IMR-90 (cell line): ENCODE data around the gene SH3RF1. TPM values are rescaled to one million over a fixed set of nuclear protein-coding genes. Genes with fewer than 3 reads are reported as not detected.
A peak's percentile ranks its signal among the peaks of the same experiment; 100 is the strongest.

Experiments
- ATAC-seq: fragments of 200-7000 bp; cut with Tn5 transposase; 2 replicates; pipeline ENCODE4 v1.9.1; 2020; ENCODE audit warnings: low read depth, mild to moderate bottlenecking, moderate library complexity
- BruUV-seq: library from RNA; stranded (reverse); fragments of 400-500 nt; replicated peaks from 2 replicates; lab custom pipeline; 2021; lab: Mats Ljungman, UMichigan
- CTCF ChIA-PET: fragments of 300-600 bp; formaldehyde crosslinking; extraction: SDS; loops from one replicate; lab custom pipeline; 2021; ENCODE audit warnings: antibody characterized with exemption; lab: Yijun Ruan, JAX
- POLR2A ChIA-PET: fragments of 300-600 bp; sonication (Branson Sonifier 250); formaldehyde crosslinking; loops from one replicate; lab custom pipeline; 2022; ENCODE audit warnings: antibody characterized with exemption; ENCODE audit not compliant: unreplicated experiment; lab: Charles Lee
- DNase-seq: peaks from one replicate; pipeline ENCODE4 v3.0.0; 2013
- H2AFZ ChIP-seq: replicated peaks from 2 replicates; pipeline ENCODE3; 2013; ENCODE audit warnings: low read length, mild to moderate bottlenecking; ENCODE audit not compliant: poor library complexity
- H2AK5ac ChIP-seq: 2 replicates; pipeline ENCODE4 v1.6.1; 2013; ENCODE audit warnings: low read depth, low read length, inconsistent platforms
- H2AK9ac ChIP-seq: replicated peaks from 2 replicates; pipeline ENCODE3; 2013; ENCODE audit warnings: mild to moderate bottlenecking, low read depth, low read length, moderate library complexity; ENCODE audit not compliant: poor library complexity
- H2BK120ac ChIP-seq: 2 replicates; pipeline ENCODE4 v1.6.1; 2013; ENCODE audit warnings: low read depth, low read length, inconsistent platforms
- H2BK15ac ChIP-seq: 3 replicates; pipeline ENCODE4 v1.6.1; 2013; ENCODE audit warnings: low read depth, low read length, inconsistent platforms
- H2BK20ac ChIP-seq: 2 replicates; pipeline ENCODE4 v1.6.1; 2013; ENCODE audit warnings: low read depth, mild to moderate bottlenecking, inconsistent platforms, low read length, moderate library complexity
- H2BK5ac ChIP-seq: 2 replicates; pipeline ENCODE4 v1.6.1; 2013; ENCODE audit warnings: mild to moderate bottlenecking, low read depth, low read length, inconsistent platforms; ENCODE audit not compliant: poor library complexity, severe bottlenecking
- H3K14ac ChIP-seq: replicated peaks from 2 replicates; pipeline ENCODE4 v1.6.1; 2013; ENCODE audit warnings: low read depth, low read length, inconsistent platforms
- H3K18ac ChIP-seq: 2 replicates; pipeline ENCODE4 v1.6.1; 2013; ENCODE audit warnings: low read depth, low read length, control low read depth
- H3K23ac ChIP-seq: 2 replicates; pipeline ENCODE4 v1.6.1; 2013; ENCODE audit warnings: low read depth, low read length, inconsistent platforms
- H3K27ac ChIP-seq: 2 replicates; pipeline ENCODE4 v1.5.1; 2013; ENCODE audit warnings: mild to moderate bottlenecking, control low read depth, low read length; ENCODE audit not compliant: insufficient read depth
- H3K27me3 ChIP-seq: 2 replicates; pipeline ENCODE4 v1.6.1; 2013; ENCODE audit warnings: low read length; ENCODE audit not compliant: control insufficient read depth, insufficient read depth
- H3K36me3 ChIP-seq: 2 replicates; pipeline ENCODE4 v1.6.1; 2013; ENCODE audit warnings: low read length, mixed read lengths; ENCODE audit not compliant: control insufficient read depth, insufficient read depth
- H3K4ac ChIP-seq: 2 replicates; pipeline ENCODE4 v1.6.1; 2013; ENCODE audit warnings: low read depth, low read length, inconsistent platforms
- H3K4me1 ChIP-seq: 2 replicates; pipeline ENCODE4 v1.6.1; 2013; ENCODE audit warnings: low read length, mixed read lengths; ENCODE audit not compliant: control insufficient read depth, insufficient read depth
- H3K4me2 ChIP-seq: 2 replicates; pipeline ENCODE4 v1.6.1; 2013; ENCODE audit warnings: low read depth, mild to moderate bottlenecking, control low read depth, low read length, moderate library complexity
- H3K4me3 ChIP-seq: 2 replicates; pipeline ENCODE4 v1.5.1; 2013; ENCODE audit warnings: low read depth, mild to moderate bottlenecking, control low read depth, low read length, moderate library complexity; ENCODE audit not compliant: insufficient read depth
- H3K56ac ChIP-seq: 2 replicates; pipeline ENCODE4 v1.6.1; 2013; ENCODE audit warnings: low read length, inconsistent platforms; ENCODE audit not compliant: insufficient read depth; ENCODE audit errors: extremely low read depth
- H3K79me1 ChIP-seq, 2 experiments: 2 replicates each; pipeline ENCODE4 v1.6.1; 2013; ENCODE audit warnings: low read length in 2 of 2, inconsistent platforms in 1 of 2, low read depth in 1 of 2
- H3K9ac ChIP-seq: 2 replicates; pipeline ENCODE4 v1.6.1; 2013; ENCODE audit warnings: low read depth, low read length, control low read depth
- H3K9me1 ChIP-seq: 2 replicates; pipeline ENCODE4 v1.6.1; 2013; ENCODE audit warnings: low read length, inconsistent platforms; ENCODE audit not compliant: insufficient read depth
- H3K9me3 ChIP-seq: 2 replicates; pipeline ENCODE4 v1.6.1; 2013; ENCODE audit warnings: low read length; ENCODE audit not compliant: control insufficient read depth, insufficient read depth
- H4K20me1 ChIP-seq: 2 replicates; pipeline ENCODE4 v1.6.1; 2013; ENCODE audit warnings: low read length, inconsistent platforms; ENCODE audit not compliant: insufficient read depth
- H4K5ac ChIP-seq: 2 replicates; pipeline ENCODE4 v1.6.1; 2013; ENCODE audit warnings: mild to moderate bottlenecking, low read depth, low read length, control low read depth
- H4K8ac ChIP-seq, 2 experiments: 2 replicates each; pipeline ENCODE4 v1.6.1; 2013; ENCODE audit warnings: low read depth in 2 of 2, low read length in 2 of 2, control low read depth in 1 of 2, inconsistent platforms in 1 of 2
- H4K91ac ChIP-seq: 2 replicates; pipeline ENCODE4 v1.6.1; 2013; ENCODE audit warnings: low read depth, low read length, inconsistent platforms; ENCODE audit not compliant: insufficient read depth
- FOS ChIP-seq: fragments of 150-350 bp; IDR thresholded peaks from 2 replicates; pipeline ENCODE4 v1.6.1; 2016; ENCODE audit warnings: low read depth, low read length
- MAZ ChIP-seq: IDR thresholded peaks from 2 replicates; pipeline ENCODE4 v1.6.1; 2012; ENCODE audit warnings: low read depth, mild to moderate bottlenecking, low read length, improper control_type of control experiment, moderate library complexity, borderline replicate concordance
- WGBS, 2 experiments: methylation state at CpG; one replicate each; pipeline versions ENCODE4 v1.1.5 to v1.1.7; 2013; ENCODE audit warnings: missing lambda C conversion rate in 2 of 2; ENCODE audit not compliant: insufficient read length in 1 of 2; ENCODE audit errors: extremely low coverage in 2 of 2; 5-methylcytosine and 5-hydroxymethylcytosine counted together
- dilution Hi-C: fragments of 300-500 bp; cut with HindIII; formaldehyde crosslinking; loops from one replicate; pipeline ENCODE4 v1.14.3; 2018; ENCODE audit warnings: low sequenced_read_pairs; ENCODE audit not compliant: unreplicated experiment
- in situ Hi-C: fragments of 300-500 bp; cut with MboI; formaldehyde crosslinking; loops from 3 replicates; pipeline ENCODE4 v1.14.3; 2019; ENCODE audit warnings: low sequenced_read_pairs, inconsistent platforms, mixed read lengths
- intact Hi-C: fragments of 100-400 bp; cut with micrococcal nuclease; formaldehyde crosslinking; loops from 2 replicates; pipeline ENCODE4 v1.10.0; 2022
- polyA plus RNA-seq, 3 experiments: library from polyadenylated mRNA; depleted of rRNA; stranded (reverse); fragments of >200 nt; gene quantifications; 2 replicates each; pipeline ENCODE4 v1.2.3, GENCODE V29; 2012; ENCODE audit warnings: low replicate concordance in 1 of 3
- total RNA-seq: library from RNA; depleted of rRNA; stranded (reverse); fragments of >200 nt; gene quantifications from 2 replicates; pipeline ENCODE4 v1.2.3, GENCODE V29; 2012

SH3RF1 gene
- total and polyA plus RNA-seq, 2 of the 4 experiments (the other 2 are of a cell fraction) = 22.0 to 29.8 TPM

GRCh38 chr4:169249214-169249973 is 21.4 kb downstream of the SH3RF1 start:
- Histone ChIP-seq H3K27ac (no peak overlapping the region), H3K4me3 (no peak overlapping the region), H2AFZ (no peak overlapping the region), H3K9me3 (no peaks in the 10 kb centered on the region), H4K91ac (no peak overlapping the region), H3K4me1 (peaks cover 17% of the 10 kb centered on the region), H3K56ac (no peak overlapping the region), H2BK120ac (no peak overlapping the region), H4K5ac (no peak overlapping the region; the same call in 1 of the 2 replicates), H3K23ac (no peak overlapping the region; the same call in 1 of the 2 replicates), H2BK20ac (no peak overlapping the region), H3K9me1 (peaks cover 11% of the 10 kb centered on the region), H2BK15ac (no peak overlapping the region), H3K4ac (no peak overlapping the region), H3K4me2 (peak overlapping the region; percentile 36; the same call in 1 of the 2 replicates), H3K36me3 (no peaks in the 10 kb centered on the region), H2AK5ac (0 out of 2 replicates have a peak overlapping the region, but pooled peaks have one; percentile 37), H2BK5ac (no peak overlapping the region), H2AK9ac (no peak overlapping the region), H3K27me3 (no peaks in the 10 kb centered on the region), H3K9ac (no peak overlapping the region), H3K18ac (peak overlapping the region; percentile 9; the same call in 1 of the 2 replicates), H3K79me1 (peaks cover 11 to 66% of the 10 kb centered on the region in 2 experiments), H4K8ac (no peak overlapping the region), H4K20me1 (peaks cover 88% of the 10 kb centered on the region), H3K14ac (no peak overlapping the region)
- dilution Hi-C loops (no loop called here), intact Hi-C loops (no loop called here), in situ Hi-C loops (no loop called here)
- peak; percentile 48 for ATAC-seq
- ChIA-PET POLR2A (no interaction called here), CTCF (interaction anchor here (1.1 kb wide), 1 partner anchor 65 kb away, joined by 3 read pairs; no protein-coding TSS in a partner anchor)
- BruUV-seq = no TSS peak
- TF ChIP-seq MAZ (no peak), FOS (0 out of 2 replicates have a peak, but pooled peaks have one; percentile 38)
- WGBS, 2 experiments = no CpG with 5 or more reads among the region's 6 CpGs
- peak; percentile 87 for DNase-seq
